ENCODE data around the gene HOXA5. TPM values are rescaled to one million over a fixed set of nuclear protein-coding genes. Genes with fewer than 3 reads are reported as not detected.
A peak's percentile ranks its signal among the peaks of the same experiment; 100 is the strongest.

The HOXA5 gene
- total RNA-seq, 1 donor from 2014 or later = 4.2 TPM

DNA sequence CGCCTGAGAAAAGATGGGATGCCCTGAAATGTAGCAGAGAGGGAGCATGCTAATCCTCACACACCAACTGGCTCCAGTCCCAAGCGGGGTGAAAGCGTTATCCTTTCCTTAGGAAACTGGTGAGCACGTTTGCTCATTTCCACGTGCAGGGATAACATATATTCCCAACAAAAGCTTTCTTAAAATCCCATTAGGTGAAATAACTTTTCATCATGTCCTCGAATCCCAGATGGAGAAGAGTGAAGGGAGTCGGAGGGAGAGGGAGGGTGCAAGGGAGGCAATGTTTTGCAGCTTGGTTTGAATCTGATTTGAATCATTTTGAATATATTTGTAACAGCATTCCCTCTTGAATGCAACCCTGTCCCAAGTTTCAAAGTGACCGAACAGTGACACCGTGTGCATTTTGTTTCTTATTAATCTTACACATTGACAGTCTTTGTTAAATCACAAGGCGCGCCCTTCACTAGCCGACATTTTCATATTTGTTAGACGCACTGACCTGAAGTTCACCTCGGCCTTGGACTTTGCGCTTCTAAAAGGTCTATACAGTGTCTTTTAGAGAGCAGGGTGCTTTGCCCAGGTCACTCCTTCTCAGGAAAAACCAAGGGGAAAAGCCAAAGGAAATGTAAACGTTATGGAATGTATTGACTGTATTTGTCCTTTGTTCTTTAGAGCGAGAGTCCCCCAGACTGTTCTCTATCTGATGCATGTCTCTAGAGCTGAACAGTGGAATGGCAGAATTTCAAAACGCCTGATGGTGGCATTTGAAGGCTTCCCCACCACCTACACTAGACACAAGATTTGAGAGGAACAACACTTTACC is 9.9 kb downstream of the HOXA5 start:
- H3K9me3 ChIP-seq (ENCODE audit: control insufficient read depth in 3 of 3, low read length in 3 of 3) = no peaks in the 10 kb centered on the region
- no peak overlapping the region for H3K9ac ChIP-seq (ENCODE audit: low read depth in 1 of 3, low read length in 3 of 3)
- H3K27me3 ChIP-seq (ENCODE audit: control insufficient read depth in 3 of 3, insufficient read depth in 3 of 3, low read length in 3 of 3) = no peaks in the 10 kb centered on the region
- H3K27ac ChIP-seq (ENCODE audit: low read depth, low read length) = no peak overlapping the region
- peaks cover 0 to 5% (median 0%) of the 10 kb centered on the region in 3 donors for H3K36me3 ChIP-seq (ENCODE audit: control insufficient read depth in 3 of 3, insufficient read depth in 3 of 3, low read length in 3 of 3)
- peaks cover 36 to 61% (median 60%) of the 10 kb centered on the region in 3 donors for H3K4me1 ChIP-seq (ENCODE audit: control insufficient read depth in 3 of 3, insufficient read depth in 3 of 3, low read length in 3 of 3)
- H3K4me3 ChIP-seq (ENCODE audit: low read length in 3 of 3) = no peak overlapping the region

DNA sequence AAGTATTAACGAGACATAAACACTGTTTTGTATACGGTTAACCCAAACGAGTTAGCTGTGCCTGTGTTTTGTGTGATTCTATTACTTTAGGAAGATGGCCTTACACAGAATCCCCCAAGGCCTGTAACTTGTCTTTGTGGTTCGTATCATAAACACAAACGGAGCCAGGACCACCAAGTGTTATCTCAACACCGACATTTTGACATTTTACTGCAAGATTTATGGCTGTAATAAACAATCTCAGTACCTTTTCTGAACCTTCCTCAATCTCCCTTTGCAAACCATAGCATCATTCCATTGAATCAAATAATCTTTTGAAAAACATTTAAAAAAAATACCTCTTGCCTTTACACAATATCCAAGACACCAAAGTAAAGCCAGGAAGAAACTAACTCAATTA is 10.5 kb downstream of the HOXA5 start:
- no peak overlapping the region for H3K4me3 ChIP-seq (ENCODE audit: low read length in 3 of 3)
- no peak overlapping the region for H3K27ac ChIP-seq (ENCODE audit: low read depth, low read length)
- no peaks in the 10 kb centered on the region for H3K27me3 ChIP-seq (ENCODE audit: control insufficient read depth in 3 of 3, insufficient read depth in 3 of 3, low read length in 3 of 3)
- H3K9me3 ChIP-seq (ENCODE audit: control insufficient read depth in 3 of 3, low read length in 3 of 3) = no peaks in the 10 kb centered on the region
- H3K36me3 ChIP-seq (ENCODE audit: control insufficient read depth in 3 of 3, insufficient read depth in 3 of 3, low read length in 3 of 3) = peaks cover 0 to 4% (median 0%) of the 10 kb centered on the region in 3 donors
- peaks cover 39 to 64% (median 62%) of the 10 kb centered on the region in 3 donors for H3K4me1 ChIP-seq (ENCODE audit: control insufficient read depth in 3 of 3, insufficient read depth in 3 of 3, low read length in 3 of 3)
- H3K9ac ChIP-seq (ENCODE audit: low read depth in 1 of 3, low read length in 3 of 3) = no peak overlapping the region

GRCh38 chr7:27132214-27132613 is 11.3 kb downstream of the HOXA5 start:
- no peak overlapping the region for H3K9ac ChIP-seq (ENCODE audit: low read depth in 1 of 3, low read length in 3 of 3)
- no peak overlapping the region for H3K27ac ChIP-seq (ENCODE audit: low read depth, low read length)
- no peaks in the 10 kb centered on the region for H3K9me3 ChIP-seq (ENCODE audit: control insufficient read depth in 3 of 3, low read length in 3 of 3)
- no peaks in the 10 kb centered on the region for H3K27me3 ChIP-seq (ENCODE audit: control insufficient read depth in 3 of 3, insufficient read depth in 3 of 3, low read length in 3 of 3)
- peaks cover 0 to 4% (median 0%) of the 10 kb centered on the region in 3 donors for H3K36me3 ChIP-seq (ENCODE audit: control insufficient read depth in 3 of 3, insufficient read depth in 3 of 3, low read length in 3 of 3)
- no peak overlapping the region for H3K4me3 ChIP-seq (ENCODE audit: low read length in 3 of 3)
- H3K4me1 ChIP-seq (ENCODE audit: control insufficient read depth in 3 of 3, insufficient read depth in 3 of 3, low read length in 3 of 3) = peaks cover 45 to 70% (median 69%) of the 10 kb centered on the region in 3 donors

DNA sequence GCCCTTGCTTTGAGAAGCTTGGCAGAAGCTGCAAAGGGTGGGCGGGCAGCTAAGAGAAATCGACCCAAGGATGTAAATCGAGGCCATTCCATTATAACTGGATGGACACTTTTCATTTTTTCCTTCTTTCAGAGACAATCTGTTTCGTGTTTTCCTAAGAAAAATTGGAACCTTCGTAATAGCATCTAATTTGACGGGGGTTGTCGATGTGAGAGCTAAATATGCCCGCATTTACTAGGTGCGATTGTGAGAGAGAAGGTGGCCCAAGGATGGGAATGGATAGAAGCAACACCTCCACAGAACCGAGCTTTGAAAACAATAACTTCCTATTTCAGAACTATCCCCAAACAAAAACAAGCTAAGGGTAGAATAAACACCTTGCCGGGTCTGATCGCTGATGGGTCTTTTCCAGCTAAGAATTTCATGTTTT is 12.1 kb downstream of the HOXA5 start:
- Histone ChIP-seq H3K4me1 (ENCODE audit: control insufficient read depth in 3 of 3, insufficient read depth in 3 of 3, low read length in 3 of 3) (peaks cover 43 to 69% (median 69%) of the 10 kb centered on the region in 3 donors), H3K9me3 (ENCODE audit: control insufficient read depth in 3 of 3, low read length in 3 of 3) (no peaks in the 10 kb centered on the region), H3K27me3 (ENCODE audit: control insufficient read depth in 3 of 3, insufficient read depth in 3 of 3, low read length in 3 of 3) (no peaks in the 10 kb centered on the region), H3K4me3 (ENCODE audit: low read length in 3 of 3) (peak overlapping the region; percentile 84 to 91 (median 87)), H3K9ac (ENCODE audit: low read depth in 1 of 3, low read length in 3 of 3) (peak overlapping the region; percentile 81 to 84 (median 82)), H3K36me3 (ENCODE audit: control insufficient read depth in 3 of 3, insufficient read depth in 3 of 3, low read length in 3 of 3) (peaks cover 0 to 4% (median 0%) of the 10 kb centered on the region in 3 donors), H3K27ac (ENCODE audit: low read depth, low read length) (peak overlapping the region; percentile 64)

- H3K9me3 ChIP-seq (ENCODE audit: control insufficient read depth in 3 of 3, low read length in 3 of 3) = no peaks in the 10 kb centered on the region
- peak within 1 kb of the TSS; percentile 74 for H3K27ac ChIP-seq (ENCODE audit: low read depth, low read length)
- H3K9ac ChIP-seq (ENCODE audit: low read depth in 1 of 3, low read length in 3 of 3) = peak within 1 kb of the TSS; percentile 83 to 90 (median 84)
- peaks cover 0 to 4% (median 0%) of the 10 kb centered on the region in 3 donors for H3K36me3 ChIP-seq (ENCODE audit: control insufficient read depth in 3 of 3, insufficient read depth in 3 of 3, low read length in 3 of 3)
- no peaks in the 10 kb centered on the region for H3K27me3 ChIP-seq (ENCODE audit: control insufficient read depth in 3 of 3, insufficient read depth in 3 of 3, low read length in 3 of 3)
- peak within 1 kb of the TSS; percentile 84 to 91 (median 87) for H3K4me3 ChIP-seq (ENCODE audit: low read length in 3 of 3)
- peaks cover 45 to 69% (median 68%) of the 10 kb centered on the region in 3 donors for H3K4me1 ChIP-seq (ENCODE audit: control insufficient read depth in 3 of 3, insufficient read depth in 3 of 3, low read length in 3 of 3)
Observed at GRCh38 chr7:27130540-27131389, 12.7 kb downstream of the HOXA5 start, which contains the start of gene HOXA4. HOXA4 (minus strand) TSS chr7:27130757; CDS start chr7:27130733, 24 bp downstream.

DNA sequence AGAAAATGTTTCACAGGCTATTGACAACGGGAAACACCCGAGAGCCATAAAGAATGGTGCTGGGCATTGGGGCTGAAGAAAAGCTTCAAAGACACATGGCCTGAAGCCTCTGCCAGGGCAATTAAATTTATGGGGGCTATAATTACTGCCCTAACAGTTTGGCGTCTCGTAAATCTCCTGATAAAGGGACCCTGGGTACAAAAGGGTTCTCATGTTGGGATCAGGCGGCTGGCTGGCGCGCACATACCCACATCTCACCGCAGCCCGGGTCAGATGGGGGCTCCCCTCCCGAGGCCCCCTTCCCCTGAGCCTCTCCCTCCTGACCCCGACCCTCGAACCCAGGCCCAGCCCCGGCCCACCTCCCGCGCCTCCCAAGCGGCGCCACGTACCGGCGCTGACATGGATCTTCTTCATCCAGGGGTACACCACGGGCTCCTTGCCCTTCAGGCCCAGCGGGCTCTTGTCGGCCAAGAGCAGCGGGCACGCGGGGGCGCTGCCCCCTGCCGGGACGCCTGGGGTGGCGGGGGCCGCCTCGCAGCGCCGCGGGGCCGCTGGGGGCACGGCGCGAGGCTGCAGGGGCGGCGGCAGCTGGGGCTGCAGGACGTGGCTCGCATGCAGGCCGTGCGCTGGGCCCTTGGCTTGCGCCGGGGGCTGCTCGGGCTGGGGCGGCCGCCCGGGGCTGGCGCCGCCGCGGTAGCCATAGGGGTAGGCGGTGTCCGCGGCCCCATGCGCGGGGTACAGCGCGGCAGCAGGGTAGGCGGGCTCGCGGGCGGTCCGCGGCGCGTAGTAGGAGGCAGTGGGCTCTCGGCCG is 13.5 kb downstream of the HOXA5 start:
- peaks cover 51 to 69% (median 68%) of the 10 kb centered on the region in 3 donors for H3K4me1 ChIP-seq (ENCODE audit: control insufficient read depth in 3 of 3, insufficient read depth in 3 of 3, low read length in 3 of 3)
- H3K27me3 ChIP-seq (ENCODE audit: control insufficient read depth in 3 of 3, insufficient read depth in 3 of 3, low read length in 3 of 3) = no peaks in the 10 kb centered on the region
- no peaks in the 10 kb centered on the region for H3K9me3 ChIP-seq (ENCODE audit: control insufficient read depth in 3 of 3, low read length in 3 of 3)
- H3K27ac ChIP-seq (ENCODE audit: low read depth, low read length) = peak overlapping the region; percentile 74
- H3K4me3 ChIP-seq (ENCODE audit: low read length in 3 of 3) = peak overlapping the region; percentile 76 to 91 (median 87)
- H3K36me3 ChIP-seq (ENCODE audit: control insufficient read depth in 3 of 3, insufficient read depth in 3 of 3, low read length in 3 of 3) = peaks cover 0 to 4% (median 2%) of the 10 kb centered on the region in 3 donors
- peak overlapping the region; percentile 75 to 90 (median 83) for H3K9ac ChIP-seq (ENCODE audit: low read depth in 1 of 3, low read length in 3 of 3)

DNA sequence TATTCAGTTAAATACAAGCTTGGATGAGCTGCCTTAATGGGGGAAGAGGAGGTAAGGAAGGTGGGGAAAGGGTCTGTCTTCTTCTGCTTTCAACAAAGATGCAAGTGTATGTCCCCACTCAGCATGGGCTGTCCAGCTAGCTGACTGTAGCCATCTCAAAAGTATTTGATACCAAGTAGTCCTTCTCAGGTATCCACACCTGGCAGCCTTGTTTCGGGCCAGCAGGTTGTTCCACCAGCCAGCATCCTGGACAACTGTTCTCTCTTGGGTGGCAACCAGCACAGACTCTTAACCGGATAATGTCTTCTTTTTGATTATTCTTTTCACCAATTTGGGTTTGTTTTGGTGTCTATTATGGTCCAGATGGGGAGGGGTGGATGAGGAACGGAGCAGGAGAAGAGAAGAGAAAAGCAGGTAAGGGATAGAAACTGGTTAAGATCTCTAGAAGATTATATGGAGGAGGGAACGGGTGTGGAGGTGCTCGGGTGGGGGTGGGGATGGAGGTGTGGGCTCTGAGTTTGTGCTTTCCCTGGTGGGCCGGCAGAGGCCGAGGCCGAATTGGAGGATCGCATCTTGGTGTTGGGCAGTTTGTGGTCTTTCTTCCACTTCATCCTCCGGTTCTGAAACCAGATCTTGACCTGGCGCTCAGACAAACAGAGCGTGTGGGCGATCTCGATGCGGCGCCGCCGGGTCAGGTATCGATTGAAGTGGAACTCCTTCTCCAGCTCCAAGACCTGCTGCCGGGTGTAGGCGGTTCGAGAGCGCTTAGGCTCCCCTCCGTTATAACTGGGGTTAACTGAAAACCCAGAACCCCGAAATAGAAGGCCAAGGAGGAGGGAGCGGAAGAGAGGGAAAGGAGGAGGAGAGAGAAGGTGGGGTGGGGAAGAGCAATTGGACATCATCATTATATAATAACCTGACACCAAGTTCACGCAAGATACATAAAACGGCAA is 14.4 kb downstream of the HOXA5 start:
- H3K9ac ChIP-seq (ENCODE audit: low read depth in 1 of 3, low read length in 3 of 3) = peak overlapping the region; percentile 75 to 90 (median 83)
- peak overlapping the region; percentile 69 to 91 (median 87) for H3K4me3 ChIP-seq (ENCODE audit: low read length in 3 of 3)
- H3K36me3 ChIP-seq (ENCODE audit: control insufficient read depth in 3 of 3, insufficient read depth in 3 of 3, low read length in 3 of 3) = peaks cover 0 to 4% (median 3%) of the 10 kb centered on the region in 3 donors
- H3K27ac ChIP-seq (ENCODE audit: low read depth, low read length) = peak overlapping the region; percentile 74
- no peaks in the 10 kb centered on the region for H3K27me3 ChIP-seq (ENCODE audit: control insufficient read depth in 3 of 3, insufficient read depth in 3 of 3, low read length in 3 of 3)
- peaks cover 43 to 61% (median 60%) of the 10 kb centered on the region in 3 donors for H3K4me1 ChIP-seq (ENCODE audit: control insufficient read depth in 3 of 3, insufficient read depth in 3 of 3, low read length in 3 of 3)
- no peaks in the 10 kb centered on the region for H3K9me3 ChIP-seq (ENCODE audit: control insufficient read depth in 3 of 3, low read length in 3 of 3)

DNA sequence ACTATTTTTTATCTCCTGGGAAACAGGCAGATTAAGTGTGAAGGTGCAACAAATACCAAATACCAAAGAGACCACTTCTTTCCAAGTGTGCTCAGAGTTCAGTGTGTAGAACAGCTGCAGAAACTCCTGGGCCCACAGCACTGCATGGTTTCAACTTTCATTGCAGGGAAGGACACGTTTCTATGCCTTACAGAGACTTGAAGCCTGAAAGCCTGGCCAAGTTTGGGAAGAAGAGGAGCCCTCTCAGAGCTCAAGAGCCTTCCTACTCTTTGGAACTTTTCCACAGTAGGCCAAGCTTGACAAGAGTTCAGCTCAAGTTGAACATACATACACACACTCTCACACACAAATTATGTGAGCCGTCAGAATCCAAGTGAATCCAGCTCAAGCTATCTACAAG is 15.4 kb downstream of the HOXA5 start:
- no peaks in the 10 kb centered on the region for H3K9me3 ChIP-seq (ENCODE audit: control insufficient read depth in 3 of 3, low read length in 3 of 3)
- peaks cover 0 to 4% (median 3%) of the 10 kb centered on the region in 3 donors for H3K36me3 ChIP-seq (ENCODE audit: control insufficient read depth in 3 of 3, insufficient read depth in 3 of 3, low read length in 3 of 3)
- H3K27me3 ChIP-seq (ENCODE audit: control insufficient read depth in 3 of 3, insufficient read depth in 3 of 3, low read length in 3 of 3) = no peaks in the 10 kb centered on the region
- peaks cover 39 to 51% (median 50%) of the 10 kb centered on the region in 3 donors for H3K4me1 ChIP-seq (ENCODE audit: control insufficient read depth in 3 of 3, insufficient read depth in 3 of 3, low read length in 3 of 3)
- H3K27ac ChIP-seq (ENCODE audit: low read depth, low read length) = peak overlapping the region; percentile 3
- peak overlapping the region in 1 of 3 donors; percentile 6 for H3K4me3 ChIP-seq (ENCODE audit: low read length in 3 of 3)
- H3K9ac ChIP-seq (ENCODE audit: low read depth in 1 of 3, low read length in 3 of 3) = no peak overlapping the region

Data from skeletal muscle tissue (tissue), 4 donors.